SK-N-SH treated with all-trans-retinoic acid at 6 μM for 48 hours (cell line): ENCODE measurements around the gene GALNT6.

Experiments
- ATAC-seq: fragments of 200-7000 bp; cut with Tn5 transposase; 3 replicates; pipeline ENCODE4 v1.9.1; 2020; ENCODE audit warnings: mild to moderate bottlenecking, moderate library complexity
- ARNTL ChIP-seq: fragments of 450-650 bp; formaldehyde crosslinking; IDR thresholded peaks from 2 replicates; pipeline ENCODE4 v1.5.0; 2020; ENCODE audit warnings: low read depth, mild to moderate bottlenecking, moderate library complexity, borderline replicate concordance
- BACH2 ChIP-seq: fragments of 250-450 bp; sonication (Bioruptor Pico); IDR thresholded peaks from 2 replicates; pipeline ENCODE4 v1.9.0; 2021; ENCODE audit warnings: mild to moderate bottlenecking, borderline replicate concordance
- CREB5 ChIP-seq: fragments of 250-450 bp; sonication (Bioruptor Pico); IDR thresholded peaks from 2 replicates; pipeline ENCODE4 v1.5.1; 2020; ENCODE audit warnings: low read depth, mild to moderate bottlenecking, moderate library complexity
- CSDC2 ChIP-seq: fragments of 250-450 bp; sonication (Bioruptor Pico); IDR thresholded peaks from 2 replicates; pipeline ENCODE4 v1.5.0; 2020; ENCODE audit warnings: mild to moderate bottlenecking, moderate library complexity
- ESRRG ChIP-seq: fragments of 250-450 bp; sonication (Bioruptor Pico); IDR thresholded peaks from 2 replicates; pipeline ENCODE4 v1.6.1; 2021; ENCODE audit warnings: mild to moderate bottlenecking
- ISL1 ChIP-seq: fragments of 250-450 bp; sonication (Bioruptor Pico); IDR thresholded peaks from 2 replicates; pipeline ENCODE4 v2.1.2; 2022; ENCODE audit warnings: mild to moderate bottlenecking, moderate library complexity
- OSR1 ChIP-seq: fragments of 250-450 bp; sonication (Bioruptor Pico); IDR thresholded peaks from 2 replicates; pipeline ENCODE4 v1.8.0; 2022; ENCODE audit warnings: moderate library complexity, mild to moderate bottlenecking, inconsistent platforms
- PATZ1 ChIP-seq: fragments of 250-450 bp; sonication (Bioruptor Pico); IDR thresholded peaks from 2 replicates; pipeline ENCODE4 v1.8.0; 2020; ENCODE audit warnings: mild to moderate bottlenecking, moderate library complexity, borderline replicate concordance
- PPARA ChIP-seq: fragments of 250-450 bp; sonication (Bioruptor Pico); IDR thresholded peaks from 2 replicates; pipeline ENCODE4 v1.5.0; 2020; ENCODE audit warnings: mild to moderate bottlenecking, borderline replicate concordance
- RARB ChIP-seq: fragments of 250-450 bp; sonication (Bioruptor Pico); IDR thresholded peaks from 2 replicates; pipeline ENCODE4 v1.8.0; 2021; ENCODE audit warnings: mild to moderate bottlenecking, moderate library complexity
- SNAI2 ChIP-seq: fragments of 250-450 bp; sonication (Bioruptor Pico); IDR thresholded peaks from 2 replicates; pipeline ENCODE4 v1.5.0; 2020; ENCODE audit warnings: mild to moderate bottlenecking, moderate library complexity
- TOX ChIP-seq: fragments of 250-450 bp; sonication (Bioruptor Pico); IDR thresholded peaks from 2 replicates; pipeline ENCODE4 v1.8.0; 2021; ENCODE audit warnings: mild to moderate bottlenecking, moderate library complexity, borderline replicate concordance
- TSHZ2 ChIP-seq: fragments of 250-450 bp; sonication (Bioruptor Pico); IDR thresholded peaks from 2 replicates; pipeline ENCODE4 v1.5.0; 2020; ENCODE audit warnings: mild to moderate bottlenecking, moderate library complexity
- ZC3H10 ChIP-seq: fragments of 250-450 bp; sonication (Bioruptor Pico); IDR thresholded peaks from 2 replicates; pipeline ENCODE4 v1.5.1; 2021; ENCODE audit warnings: mild to moderate bottlenecking, moderate library complexity
- ZFP3 ChIP-seq: fragments of 250-450 bp; sonication (Bioruptor Pico); IDR thresholded peaks from 2 replicates; pipeline ENCODE4 v1.5.0; 2020; ENCODE audit warnings: mild to moderate bottlenecking, moderate library complexity
- ZFP30 ChIP-seq: fragments of 450-650 bp; formaldehyde crosslinking; IDR thresholded peaks from 2 replicates; pipeline ENCODE4 v1.5.0; 2022; ENCODE audit warnings: mild to moderate bottlenecking, moderate library complexity
- ZNF565 ChIP-seq: fragments of 450-650 bp; formaldehyde crosslinking; conservative IDR thresholded peaks from 2 replicates; pipeline ENCODE4 v1.5.0; 2020; ENCODE audit warnings: low read depth, mild to moderate bottlenecking, moderate library complexity
- ZNF70 ChIP-seq: fragments of 450-650 bp; formaldehyde crosslinking; IDR thresholded peaks from 2 replicates; pipeline ENCODE4 v1.5.0; 2020; ENCODE audit warnings: mild to moderate bottlenecking, moderate library complexity
- ZNF8 ChIP-seq: fragments of 450-650 bp; formaldehyde crosslinking; IDR thresholded peaks from 2 replicates; pipeline ENCODE4 v1.5.0; 2020; ENCODE audit warnings: mild to moderate bottlenecking, moderate library complexity

Gene GALNT6

GRCh38 chr12:51401900-51402299 is 10.7 kb upstream of the GALNT6 start (continued):
- TF ChIP-seq PATZ1 (CRISPR knock-in tag), result no peak
- TF ChIP-seq TOX (CRISPR knock-in tag), result no peak
- TF ChIP-seq ESRRG (CRISPR knock-in tag), result no peak
- no peak for TF ChIP-seq ZNF70

- TF ChIP-seq SNAI2 (CRISPR knock-in tag) (no peak), PPARA (no peak), OSR1 (CRISPR knock-in tag) (no peak), TSHZ2 (no peak), ZC3H10 (CRISPR knock-in tag) (no peak), ZNF565 (CRISPR knock-in tag) (no peak), CSDC2 (no peak), ZFP3 (CRISPR knock-in tag) (no peak), CREB5 (CRISPR knock-in tag) (no peak), PATZ1 (CRISPR knock-in tag) (no peak), ISL1 (no peak), ARNTL (CRISPR knock-in tag) (no peak), TOX (CRISPR knock-in tag) (no peak)
- TF ChIP-seq, all 23 proteins: peak for 0
- no peak for ATAC-seq
Measured at GRCh38 chr12:51401486-51401885, 10.3 kb upstream of the GALNT6 start.

GRCh38 chr12:51401020-51401419 is 9.8 kb upstream of the GALNT6 start:
- no peak for TF ChIP-seq ARNTL (CRISPR knock-in tag)
- no peak for TF ChIP-seq OSR1 (CRISPR knock-in tag)
- no peak for TF ChIP-seq BACH2 (CRISPR knock-in tag)
- no peak for TF ChIP-seq CSDC2
- TF ChIP-seq ZFP30 (CRISPR knock-in tag), result no peak
- TF ChIP-seq TSHZ2, result no peak
- no peak for TF ChIP-seq ESRRG (CRISPR knock-in tag)
- TF ChIP-seq CREB5 (CRISPR knock-in tag), result no peak
- TF ChIP-seq ZFP3 (CRISPR knock-in tag), result no peak
- TF ChIP-seq RARB (CRISPR knock-in tag), result no peak
- TF ChIP-seq ZNF8 (CRISPR knock-in tag), result no peak
- no peak for TF ChIP-seq ZNF70
- ATAC-seq, result no peak
